Activated naive CD8-positive, alpha-beta T cell treated with anti-CD3 and anti-CD28 coated beads, Interleukin-2, amount 10 ng/mL, durations not matched to agents 7 days and 5 days (primary cell): ENCODE data around the gene ANKS1B. TPM values are rescaled to one million over a fixed set of nuclear protein-coding genes. Genes with fewer than 3 reads are reported as not detected.
"Not testable (repeated sequence)": the region's sequence is repeated elsewhere in the genome, so short reads cannot be mapped to it uniquely, and the experiment has no call there.

Experiments used
- ATAC-seq: fragments of 150-1000 bp; cut with Tn5 transposase; one replicate; pipeline ENCODE4 v1.10.0; 2021; ENCODE audit warnings: low read depth, moderate library complexity
- POLR2A ChIA-PET: fragments of 350-600 bp; sonication (Branson Sonifier 250); formaldehyde crosslinking; loops from one replicate; lab custom pipeline; 2021; ENCODE audit warnings: antibody characterized with exemption; lab: Charles Lee
- DNase-seq: peaks from one replicate; pipeline ENCODE4 v3.0.0; 2021
- H3K27ac Mint-ChIP-seq: one replicate; pipeline ENCODE4 v1.8.0; 2022; ENCODE audit warnings: mild to moderate bottlenecking, mixed read lengths
- H3K27me3 Mint-ChIP-seq: one replicate; pipeline ENCODE4 v1.8.0; 2022; ENCODE audit warnings: mild to moderate bottlenecking, moderate library complexity, mixed read lengths
- H3K36me3 Mint-ChIP-seq: one replicate; pipeline ENCODE4 v1.8.0; 2021; ENCODE audit warnings: mild to moderate bottlenecking, mixed read lengths
- H3K4me1 Mint-ChIP-seq: one replicate; pipeline ENCODE4 v1.8.0; 2021; ENCODE audit warnings: mixed read lengths
- H3K4me3 Mint-ChIP-seq: one replicate; pipeline ENCODE4 v1.8.0; 2022; ENCODE audit warnings: mild to moderate bottlenecking, moderate library complexity, mixed read lengths
- H3K9me3 Mint-ChIP-seq: one replicate; pipeline ENCODE4 v1.8.0; 2021; ENCODE audit warnings: mixed read lengths
- total RNA-seq, 2 experiments: library from RNA; stranded (reverse); gene quantifications; one replicate each; pipeline ENCODE4 v1.2.3, GENCODE V29; 2021

Gene ANKS1B
- total RNA-seq, 2 experiments from 2014 or later, result not detected

DNA sequence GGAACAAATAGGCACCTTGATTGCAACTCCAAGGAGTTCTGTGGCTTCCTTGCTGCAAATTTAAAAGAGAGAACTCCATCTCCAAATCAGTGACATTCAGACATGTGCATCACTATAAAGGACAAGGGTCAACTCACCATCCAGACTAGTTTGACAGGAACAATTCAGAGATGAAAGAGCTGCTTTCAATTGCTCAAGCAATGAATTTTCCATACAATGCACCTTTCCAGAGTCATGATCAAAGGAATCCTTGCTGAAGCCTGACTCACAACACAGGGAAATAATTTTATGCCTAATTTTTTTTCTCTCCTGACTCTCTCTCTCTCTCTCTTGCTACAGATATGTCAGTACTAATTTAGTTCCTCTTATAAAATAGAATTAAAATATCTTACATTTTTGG lies 717.7 kb downstream of the ANKS1B start:
- H3K27ac Mint-ChIP-seq, result no peak overlapping the region
- POLR2A ChIA-PET, result no interaction called here
- no peaks in the 10 kb centered on the region for H3K4me1 Mint-ChIP-seq
- H3K36me3 Mint-ChIP-seq, result no peaks in the 10 kb centered on the region
- ATAC-seq (no peak), DNase-seq (no peak)
- H3K9me3 Mint-ChIP-seq, result no peaks in the 10 kb centered on the region
- no peak overlapping the region for H3K4me3 Mint-ChIP-seq
- no peaks in the 10 kb centered on the region for H3K27me3 Mint-ChIP-seq

DNA sequence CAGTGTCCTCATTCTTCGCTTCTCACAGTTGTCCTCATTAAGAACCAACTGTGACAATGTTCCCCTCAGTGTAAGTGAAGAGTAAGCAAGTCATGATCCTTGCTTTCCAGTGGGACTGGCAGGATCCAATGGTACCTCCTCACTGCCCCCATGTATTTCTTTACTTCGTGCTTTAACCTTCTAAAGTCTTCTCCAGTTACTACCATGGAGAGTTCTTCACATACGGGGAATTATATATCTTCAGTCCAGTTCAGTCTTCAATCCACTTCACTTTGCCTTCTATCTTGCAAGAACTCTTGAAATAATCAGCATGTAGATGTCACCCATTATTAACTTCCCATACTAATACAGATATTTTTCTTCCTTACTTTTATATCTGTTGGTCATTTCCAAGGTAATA lies 719.1 kb downstream of the ANKS1B start:
- no peaks in the 10 kb centered on the region for H3K4me1 Mint-ChIP-seq

DNA sequence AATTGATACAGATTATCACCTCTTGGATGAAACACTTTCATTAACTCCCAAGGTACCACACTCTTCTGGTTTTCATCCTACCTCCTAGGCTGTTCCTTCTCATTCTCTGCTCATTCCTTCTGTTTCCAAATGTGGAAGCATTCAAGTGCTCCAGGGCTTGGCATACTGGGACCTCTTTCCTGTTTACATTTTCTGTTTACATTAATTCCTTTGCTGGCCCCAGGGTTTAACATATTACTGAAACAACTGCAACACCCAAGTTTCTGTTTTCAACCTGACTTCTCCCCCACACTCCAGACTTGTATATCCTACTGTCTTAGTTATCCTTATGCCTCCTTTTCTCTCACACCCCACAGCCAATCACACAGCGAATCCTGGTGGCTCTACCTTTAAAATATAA lies 723.5 kb downstream of the ANKS1B start:
- ATAC-seq (no peak), DNase-seq (no peak)
- H3K9me3 Mint-ChIP-seq, result no peaks in the 10 kb centered on the region
- H3K27me3 Mint-ChIP-seq, result no peaks in the 10 kb centered on the region
- H3K27ac Mint-ChIP-seq, result no peak overlapping the region
- no peak overlapping the region for H3K4me3 Mint-ChIP-seq
- H3K36me3 Mint-ChIP-seq, result no peaks in the 10 kb centered on the region
- no peaks in the 10 kb centered on the region for H3K4me1 Mint-ChIP-seq
- POLR2A ChIA-PET, result no interaction called here

More for the DNA sequence above, 719.1 kb downstream of the ANKS1B start:
- Mint-ChIP-seq H3K9me3 (no peaks in the 10 kb centered on the region), H3K27ac (no peak overlapping the region), H3K36me3 (no peaks in the 10 kb centered on the region), H3K27me3 (no peaks in the 10 kb centered on the region), H3K4me3 (no peak overlapping the region)
- POLR2A ChIA-PET, result no interaction called here
- ATAC-seq (no peak), DNase-seq (no peak)

DNA sequence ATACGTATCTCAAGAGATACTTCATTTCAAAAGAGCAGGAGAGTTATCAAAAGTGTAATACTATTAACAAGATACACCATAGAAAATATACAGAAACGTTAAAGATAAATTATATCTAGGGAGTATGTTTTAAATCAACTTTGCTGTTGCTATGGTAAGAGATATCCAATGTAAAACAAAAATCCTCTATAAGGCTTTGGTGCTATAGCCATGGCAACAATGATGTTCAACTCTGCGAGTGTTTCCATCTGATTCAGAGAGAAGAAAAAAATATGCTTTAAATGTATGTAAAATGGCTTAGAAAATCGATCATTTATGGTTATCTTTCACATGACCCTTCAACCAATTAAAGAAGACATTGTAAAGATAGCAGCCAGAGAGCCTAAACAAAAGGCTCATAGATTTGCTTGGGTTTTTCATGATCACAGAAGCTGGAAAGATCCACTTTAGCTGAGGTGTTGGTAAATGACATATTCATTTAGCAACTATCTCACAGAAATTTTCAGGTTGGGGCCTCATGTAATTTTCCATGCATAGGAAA lies 724.2 kb downstream of the ANKS1B start:
- Mint-ChIP-seq H3K36me3 (no peaks in the 10 kb centered on the region), H3K9me3 (no peaks in the 10 kb centered on the region), H3K27ac (no peak overlapping the region), H3K4me1 (no peaks in the 10 kb centered on the region), H3K4me3 (no peak overlapping the region), H3K27me3 (no peaks in the 10 kb centered on the region)
- DNase-seq (no peak), ATAC-seq (no peak)
- POLR2A ChIA-PET, result no interaction called here

DNA sequence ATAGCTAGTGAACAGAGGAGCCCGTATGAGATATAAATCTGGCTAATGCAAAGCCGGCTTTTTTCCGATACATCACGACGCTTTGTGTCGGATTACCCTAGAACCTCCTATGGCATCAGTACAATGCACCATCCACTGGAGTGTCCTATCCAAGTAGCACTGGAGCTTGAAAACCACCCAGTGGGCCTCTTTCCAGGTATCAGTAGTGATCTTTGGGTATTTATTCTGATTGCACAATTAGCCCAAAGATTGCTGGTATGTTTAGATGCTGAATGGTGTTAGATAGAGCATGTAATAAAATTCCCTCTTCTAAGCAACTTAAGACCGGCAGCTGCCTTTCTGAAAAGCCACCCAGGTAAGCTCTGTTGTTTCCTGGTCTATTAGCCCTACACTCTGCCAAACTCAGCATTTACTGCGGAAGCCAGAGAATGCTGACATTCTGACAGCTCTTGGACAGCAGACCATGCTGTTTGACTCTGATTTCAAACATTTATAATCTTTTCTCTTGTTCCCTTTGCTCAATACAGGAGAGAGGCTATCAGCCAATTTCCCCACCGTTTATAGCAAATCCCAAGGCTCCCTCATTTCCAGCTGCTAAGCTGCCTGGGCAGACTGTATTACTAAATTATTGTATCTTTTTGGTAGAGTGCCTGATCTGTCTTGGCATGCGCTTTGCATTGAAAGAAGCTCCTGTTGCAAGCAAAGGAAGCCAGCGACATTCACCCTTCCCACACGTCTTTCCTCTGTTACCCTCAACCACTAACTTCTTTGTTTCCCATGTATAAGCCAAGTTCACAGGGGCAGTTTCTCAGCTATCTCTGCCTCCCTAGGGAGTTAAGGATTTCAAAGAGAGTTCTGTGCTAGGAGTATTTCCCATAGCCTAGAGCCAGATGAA lies 725.4 kb downstream of the ANKS1B start:
- Mint-ChIP-seq H3K4me3 (no peak overlapping the region), H3K4me1 (no peaks in the 10 kb centered on the region), H3K36me3 (no peaks in the 10 kb centered on the region), H3K27me3 (no peaks in the 10 kb centered on the region), H3K9me3 (no peaks in the 10 kb centered on the region), H3K27ac (no peak overlapping the region)
- DNase-seq, result no peak
- no peak for ATAC-seq
- POLR2A ChIA-PET, result no interaction called here

DNA sequence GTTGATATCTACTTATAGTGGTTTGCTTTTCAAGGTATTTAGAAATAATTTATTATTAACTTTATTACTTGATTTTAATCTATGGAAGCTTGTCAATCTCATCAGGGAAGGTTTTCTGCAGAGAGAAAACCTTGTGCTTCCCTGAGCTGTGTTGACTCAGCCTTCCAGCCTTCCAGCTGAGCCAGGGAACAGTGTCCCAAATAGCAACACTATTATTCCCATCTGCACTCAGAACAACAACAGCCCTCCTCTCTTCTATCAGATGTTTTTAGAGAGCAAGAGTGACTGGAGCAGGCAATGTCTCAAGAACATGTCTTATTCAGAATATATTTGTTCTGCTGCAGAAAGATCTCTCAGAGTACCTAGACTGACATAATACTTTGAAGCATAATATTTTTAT lies 727.1 kb downstream of the ANKS1B start:
- POLR2A ChIA-PET, result no interaction called here
- Mint-ChIP-seq H3K4me1 (no peaks in the 10 kb centered on the region), H3K27ac (no peak overlapping the region), H3K36me3 (no peaks in the 10 kb centered on the region), H3K4me3 (no peak overlapping the region), H3K9me3 (no peaks in the 10 kb centered on the region), H3K27me3 (no peaks in the 10 kb centered on the region)
- ATAC-seq (no peak), DNase-seq (no peak)

DNA sequence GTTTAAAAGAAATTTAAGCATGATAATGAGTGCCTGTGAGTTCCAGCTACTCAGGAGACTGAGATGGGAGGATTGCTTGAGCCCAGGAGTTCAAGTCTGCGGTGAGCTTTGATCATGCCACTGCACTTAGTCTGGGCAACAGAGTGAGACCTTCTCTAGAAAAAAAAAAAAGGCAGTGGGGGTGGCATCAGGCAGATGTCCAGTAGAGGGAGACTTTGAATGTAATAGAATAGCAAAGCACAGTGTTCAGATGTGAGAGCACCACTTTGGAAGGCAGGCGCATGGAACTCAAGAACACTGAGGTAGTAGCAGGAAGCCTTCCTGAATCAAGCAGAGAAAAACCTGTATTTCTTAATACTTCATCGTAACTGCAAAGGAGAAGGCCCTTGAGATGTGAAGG lies 731.7 kb downstream of the ANKS1B start:
- no peaks in the 10 kb centered on the region for H3K36me3 Mint-ChIP-seq
- no peaks in the 10 kb centered on the region for H3K9me3 Mint-ChIP-seq
- no peak overlapping the region for H3K4me3 Mint-ChIP-seq
- no peaks in the 10 kb centered on the region for H3K27me3 Mint-ChIP-seq
- POLR2A ChIA-PET, result no interaction called here
- no peak for ATAC-seq
- H3K27ac Mint-ChIP-seq, result no peak overlapping the region
- H3K4me1 Mint-ChIP-seq, result no peaks in the 10 kb centered on the region
- DNase-seq, result no peak

DNA sequence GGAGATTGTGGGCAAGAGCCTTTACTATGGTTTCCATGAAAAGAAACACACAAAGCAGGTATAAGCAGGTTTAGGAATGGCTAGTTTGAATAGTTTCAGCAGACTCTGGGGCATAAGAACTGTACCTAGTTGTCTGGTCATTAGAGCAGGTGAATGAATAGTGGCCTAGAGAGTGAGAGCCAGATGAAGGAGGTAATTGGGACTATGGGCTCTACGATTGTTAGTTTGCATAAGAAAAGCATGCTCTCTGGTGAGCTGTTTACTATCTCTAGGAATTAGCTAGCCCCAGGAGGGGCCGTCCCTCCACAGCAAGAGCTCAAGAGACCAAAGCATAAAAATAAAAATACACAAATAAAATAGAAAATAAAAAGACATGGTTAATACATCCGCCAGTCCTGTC lies 734.6 kb downstream of the ANKS1B start:
- DNase-seq (no peak), ATAC-seq (no peak)

DNA sequence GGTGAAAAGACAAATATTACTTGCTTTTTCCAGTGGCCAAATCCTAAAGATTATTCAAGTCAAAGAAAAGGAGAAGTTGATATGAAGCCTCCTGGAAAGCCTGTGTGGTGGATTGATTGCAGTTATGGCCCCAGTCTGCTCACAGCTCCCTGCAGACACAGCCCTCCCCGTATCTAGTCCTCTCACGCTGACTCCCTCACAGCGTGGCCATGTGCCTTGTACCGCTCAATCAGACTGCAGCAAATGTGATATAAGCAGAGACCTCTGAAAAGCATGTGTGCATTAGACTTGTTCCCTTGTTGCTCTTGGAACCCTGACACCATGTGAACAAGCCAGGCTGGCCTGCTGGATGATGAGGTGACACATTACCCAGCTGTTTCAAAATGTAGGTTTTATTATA lies 735.2 kb downstream of the ANKS1B start:
- H3K27me3 Mint-ChIP-seq, result no peaks in the 10 kb centered on the region
- H3K36me3 Mint-ChIP-seq, result no peaks in the 10 kb centered on the region

More for the DNA sequence above, 734.6 kb downstream of the ANKS1B start:
- POLR2A ChIA-PET, result no interaction called here
- Mint-ChIP-seq H3K27me3 (no peaks in the 10 kb centered on the region), H3K9me3 (no peaks in the 10 kb centered on the region), H3K4me3 (no peak overlapping the region), H3K4me1 (no peaks in the 10 kb centered on the region), H3K27ac (no peak overlapping the region), H3K36me3 (no peaks in the 10 kb centered on the region)

DNA sequence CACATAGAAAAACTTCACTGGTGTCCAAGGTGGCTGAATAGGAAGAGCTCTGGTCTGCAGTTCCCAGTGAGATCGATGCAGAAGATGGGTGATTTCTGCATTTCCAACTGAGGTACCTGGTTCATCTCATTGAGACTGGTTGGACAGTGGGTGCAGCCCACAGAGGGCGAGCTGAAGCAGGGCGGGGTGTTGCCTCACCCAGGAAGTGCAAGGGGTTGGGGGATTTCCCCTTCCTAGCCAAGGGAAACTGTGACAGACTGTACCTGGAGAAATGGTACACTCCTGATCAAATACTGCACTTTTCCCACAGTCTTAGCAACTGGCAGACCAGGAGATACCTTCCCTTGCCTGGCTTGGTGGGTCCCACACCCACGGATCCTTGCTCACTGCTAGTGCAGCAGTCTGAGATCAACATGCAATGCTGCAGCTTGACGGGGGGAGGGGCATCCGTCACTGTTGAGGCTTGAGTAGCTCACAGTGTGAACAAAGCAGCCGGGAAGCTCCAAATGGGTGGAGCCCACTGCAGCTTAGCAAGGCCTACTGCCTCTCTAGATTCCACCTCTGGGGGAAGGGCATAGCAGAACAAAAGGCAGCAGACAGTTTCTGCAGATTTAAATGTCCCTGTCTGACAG lies 746.7 kb downstream of the ANKS1B start:
- H3K4me1 Mint-ChIP-seq, H3K36me3 Mint-ChIP-seq, POLR2A ChIA-PET, H3K9me3 Mint-ChIP-seq, DNase-seq, H3K27ac Mint-ChIP-seq, ATAC-seq, H3K4me3 Mint-ChIP-seq, H3K27me3 Mint-ChIP-seq: not testable (repeated sequence)

More for the DNA sequence above, 735.2 kb downstream of the ANKS1B start:
- ATAC-seq, result no peak
- DNase-seq, result no peak
- no peaks in the 10 kb centered on the region for H3K4me1 Mint-ChIP-seq
- POLR2A ChIA-PET, result no interaction called here
- H3K9me3 Mint-ChIP-seq, result no peaks in the 10 kb centered on the region
- no peak overlapping the region for H3K27ac Mint-ChIP-seq
- H3K4me3 Mint-ChIP-seq, result no peak overlapping the region

DNA sequence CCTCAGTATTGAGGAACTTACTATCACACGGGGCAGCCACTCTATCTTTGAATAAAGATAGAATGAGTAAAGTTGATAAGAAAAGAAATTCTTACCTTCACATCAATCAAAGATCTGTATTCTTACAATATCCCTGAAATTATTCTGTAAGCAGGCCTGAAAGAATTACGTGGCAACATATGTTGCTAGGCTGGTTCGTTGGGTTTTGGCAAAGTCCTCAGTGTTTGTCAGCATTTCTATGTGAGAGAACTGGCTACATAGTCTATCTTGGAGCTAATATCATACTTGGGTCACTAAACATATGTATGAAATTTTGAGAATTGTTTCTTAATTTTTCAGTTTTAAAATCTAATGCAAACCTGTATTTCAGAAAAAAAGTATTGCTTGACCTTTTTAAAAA lies 749.4 kb downstream of the ANKS1B start:
- DNase-seq, result no peak
- H3K27ac Mint-ChIP-seq, result no peak overlapping the region
- H3K4me1 Mint-ChIP-seq, result no peaks in the 10 kb centered on the region
- H3K9me3 Mint-ChIP-seq, result peaks cover 2% of the 10 kb centered on the region
- POLR2A ChIA-PET, result no interaction called here
- H3K36me3 Mint-ChIP-seq, result no peaks in the 10 kb centered on the region
- ATAC-seq, result no peak
- no peak overlapping the region for H3K4me3 Mint-ChIP-seq
- H3K27me3 Mint-ChIP-seq, result no peaks in the 10 kb centered on the region

DNA sequence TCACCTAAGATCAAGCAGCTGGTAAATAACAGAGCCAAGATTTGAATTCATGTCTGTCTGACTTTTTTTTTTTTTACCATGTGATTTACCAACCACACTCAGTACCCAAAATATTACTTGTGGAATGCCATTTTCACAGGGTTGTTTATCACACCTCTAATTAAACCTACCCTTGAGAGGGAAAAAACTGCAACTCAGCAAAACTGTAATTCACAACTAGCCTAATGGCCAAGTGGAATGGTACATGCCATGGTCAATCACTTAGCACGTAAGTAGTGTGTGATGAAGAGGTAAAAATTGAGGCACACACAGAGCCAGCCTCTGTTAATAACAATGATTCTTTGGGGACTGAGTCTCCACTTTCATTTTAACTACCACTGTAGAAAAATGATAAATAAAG lies 750.0 kb downstream of the ANKS1B start:
- Mint-ChIP-seq H3K27ac (no peak overlapping the region), H3K27me3 (no peaks in the 10 kb centered on the region)
- no peak for ATAC-seq

DNA sequence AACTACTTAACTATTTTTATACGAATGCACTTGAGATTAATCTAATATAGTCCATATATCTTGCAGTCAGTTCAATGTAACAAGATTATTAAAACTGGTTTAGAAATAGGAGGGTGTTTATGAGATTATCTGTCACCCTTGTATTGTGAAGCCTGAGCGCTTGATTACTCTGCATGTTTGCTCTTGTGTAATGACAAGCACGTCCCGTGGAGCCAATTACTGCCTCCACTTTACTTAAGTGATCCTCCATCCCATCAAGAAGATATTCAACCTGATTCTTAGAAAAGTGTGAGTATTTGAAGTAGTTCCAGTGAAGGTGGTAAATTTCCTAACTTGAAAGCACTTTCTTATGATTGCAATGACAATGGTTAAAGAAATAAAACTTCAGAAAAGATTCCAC lies 752.4 kb downstream of the ANKS1B start:
- Mint-ChIP-seq H3K4me3 (no peak overlapping the region), H3K36me3 (no peaks in the 10 kb centered on the region), H3K9me3 (peaks cover 2% of the 10 kb centered on the region), H3K27ac (no peak overlapping the region), H3K4me1 (no peaks in the 10 kb centered on the region), H3K27me3 (no peaks in the 10 kb centered on the region)
- ATAC-seq (no peak), DNase-seq (no peak)
- POLR2A ChIA-PET, result no interaction called here

More for the DNA sequence above, 750.0 kb downstream of the ANKS1B start:
- Mint-ChIP-seq H3K9me3 (peaks cover 2% of the 10 kb centered on the region), H3K4me1 (no peaks in the 10 kb centered on the region), H3K36me3 (no peaks in the 10 kb centered on the region), H3K4me3 (no peak overlapping the region)
- POLR2A ChIA-PET, result no interaction called here
- no peak for DNase-seq

DNA sequence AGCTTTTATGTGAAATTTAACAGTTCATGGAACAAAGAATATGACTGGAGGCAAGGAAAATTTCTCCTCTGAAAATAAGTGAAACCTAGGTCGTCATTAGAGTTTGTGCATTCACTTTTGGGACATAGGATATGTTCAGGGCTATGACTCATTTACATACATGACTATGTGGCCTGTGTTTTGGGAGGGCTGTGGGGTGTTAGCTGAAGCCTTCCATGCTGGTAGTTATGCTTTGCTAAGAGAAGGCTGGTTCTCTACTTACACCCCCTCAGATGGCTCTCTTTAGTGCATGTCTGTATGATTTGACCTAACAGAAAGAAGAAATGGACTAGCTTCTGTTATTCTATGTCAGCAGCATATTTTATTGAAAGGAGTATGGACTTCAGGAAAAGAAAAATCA lies 753.7 kb downstream of the ANKS1B start:
- Mint-ChIP-seq H3K4me3 (no peak overlapping the region), H3K27me3 (no peaks in the 10 kb centered on the region), H3K4me1 (no peaks in the 10 kb centered on the region), H3K36me3 (no peaks in the 10 kb centered on the region), H3K27ac (no peak overlapping the region), H3K9me3 (peaks cover 2% of the 10 kb centered on the region)
- no peak for DNase-seq
- POLR2A ChIA-PET, result no interaction called here
- no peak for ATAC-seq
